Activated CD4-positive, alpha-beta T cell treated with anti-CD3 and anti-CD28 coated beads for 1 hour (primary cell): ENCODE results near the gene IL21R.

Experiments
- DNase-seq: peaks from one replicate; pipeline ENCODE4 v3.0.0-alpha.2; 2020

IL21R gene

GRCh38 chr16:27498031-27498825 lies 96.3 kb downstream of the IL21R start:
- DNase-seq, result no peak

GRCh38 chr16:27498916-27499658 lies 97.1 kb downstream of the IL21R start:
- DNase-seq, result no peak

GRCh38 chr16:27499659-27500055 lies 97.7 kb downstream of the IL21R start:
- DNase-seq, result no peak

DNA sequence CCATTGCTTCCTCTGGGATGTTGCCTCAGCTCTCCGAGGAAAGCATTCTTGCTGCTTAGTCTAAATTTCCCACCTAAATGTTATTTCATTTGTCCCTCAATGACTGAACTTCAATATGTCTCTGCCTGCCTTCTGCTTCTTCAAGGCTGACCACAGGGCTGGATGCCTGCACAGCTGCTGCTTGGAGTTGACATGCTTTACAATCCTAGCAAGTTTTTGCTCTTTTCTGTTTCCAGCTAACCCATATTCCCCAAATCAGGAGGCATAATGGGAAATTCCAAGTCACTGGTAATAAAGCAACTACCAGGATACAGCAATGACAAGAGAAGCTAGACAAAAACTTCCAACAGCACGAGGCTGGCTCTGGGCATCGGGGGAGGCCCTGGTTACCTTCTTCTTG lies 98.8 kb downstream of the IL21R start:
- no peak for DNase-seq
